Pancreas (tissue), 10 donors: ENCODE measurements around the gene EIF3J. TPM values are rescaled to one million over a fixed set of nuclear protein-coding genes. Genes with fewer than 3 reads are reported as not detected.

ENCODE experiments used
- ATAC-seq, 4 donors: fragments of 200-7000 bp; cut with Tn5 transposase; one replicate each; pipeline versions ENCODE4 v1.8.0 to v1.9.1; 2020; ENCODE audit warnings: mild to moderate bottlenecking in 4 of 4, moderate library complexity in 4 of 4
- DNase-seq, 6 donors: peaks; one replicate each; pipeline ENCODE4 v3.0.0-alpha.2; 2020
- FAIRE-seq: peaks from 2 replicates; lab custom pipeline; 2012; peaks lifted over from hg19 to GRCh38; lab: Jason Lieb, UNC
- H3K27ac ChIP-seq, 4 donors: fragments of 200-600 bp; sonication (generic); 1 replicate in 3 of 4; 2 replicates in 1 of 4; pipeline versions ENCODE4 v1.5.0 to v1.8.0; 2020
- H3K27me3 ChIP-seq, 4 donors: fragments of 200-600 bp; one replicate each; pipeline ENCODE4 v1.8.0; 2021
- H3K36me3 ChIP-seq, 3 donors: fragments of 200-600 bp; sonication (generic) in 1 of 3; one replicate each; pipeline versions ENCODE4 v1.5.0 to v1.8.0; 2020 to 2021
- H3K4me1 ChIP-seq, 3 donors: fragments of 200-600 bp; one replicate each; pipeline ENCODE4 v1.8.0; 2021
- H3K4me3 ChIP-seq, 4 donors: fragments of 200-600 bp; sonication (generic) in 2 of 4; one replicate each; pipeline versions ENCODE4 v1.5.0 to v1.8.0; 2020 to 2021
- H3K9me3 ChIP-seq, 4 donors: fragments of 200-600 bp; one replicate each; pipeline ENCODE4 v1.8.0; 2021
- CTCF ChIP-seq, 4 donors: fragments of 200-600 bp; sonication (generic) in 3 of 4; IDR thresholded peaks; one replicate each; pipeline versions ENCODE4 v1.5.0 to v1.8.0; 2021; ENCODE audit warnings: antibody characterized with exemption in 4 of 4
- WGBS, 2 donors: extraction: QIAGEN DNeasy Blood & Tissue Kit; methylation state at CpG; one replicate each; pipeline ENCODE4 v1.1.7; 2013; 5-methylcytosine and 5-hydroxymethylcytosine counted together
- intact Hi-C, 3 donors: fragments of 100-400 bp; cut with DNase I; formaldehyde crosslinking; loops; one replicate each; pipeline versions ENCODE4 v1.11.1 to v1.14.2; 2022
- polyA plus RNA-seq, 2 donors: library from polyadenylated mRNA; stranded (reverse); fragments of 200-250 nt; gene quantifications; one replicate each; pipeline ENCODE4 v1.2.3, GENCODE V29; 2013
- total RNA-seq, 6 donors: library from RNA; stranded (reverse); fragmentation: NEBNext Ultra II Directional in 4 of 6; extraction: Animal tissue kit (Norgen Biotek cat#: 25700) in 4 of 6; gene quantifications; one replicate each; pipeline versions ENCODE4 v1.2.1 to v1.2.4, GENCODE V29; 2021 to 2023
- donor health status: healthy with polysubstance abuse.
- donor health status: DM: no; HTN: no; CAD: no; lungs with moderate emphysema.
- donor health status: DM: no; HTN: no; CAD: no.
- donor health status: control.
- donor health status: control.
- donor health status: Bipolar disorder and iron deficiency.
- donor health status: DM: yes; HTN: yes; CAD: no.
- donor health status: DM: no; HTN: no; CAD: no.
- donor health status: DM: no; HTN: no; CAD: no.
- donor health status: DM: yes; HTN: yes; CAD: no.

EIF3J gene
- total and polyA plus RNA-seq, 8 donors, result 21.0 to 88.2 (median 51.3) TPM

GRCh38 chr15:44566155-44566540, 29.2 kb downstream of the EIF3J start:
- no peak overlapping the region for H3K4me3 ChIP-seq
- no peak for TF ChIP-seq CTCF (IDR thresholded peaks at IDR 0.05)
- ATAC-seq, result no peak
- FAIRE-seq, result no peak
- 96% methylated on average over 4 of the region's 4 CpGs for WGBS, 2 donors
- H3K9me3 ChIP-seq, result no peaks in the 10 kb centered on the region
- no peaks in the 10 kb centered on the region for H3K27me3 ChIP-seq
- intact Hi-C loops, result no loop called here
- H3K4me1 ChIP-seq, result no peaks in the 10 kb centered on the region
- no peak overlapping the region for H3K27ac ChIP-seq
- peaks cover 15 to 74% (median 49%) of the 10 kb centered on the region in 3 donors for H3K36me3 ChIP-seq
- DNase-seq, result no peak

- no peaks in the 10 kb centered on the region for H3K4me1 ChIP-seq
- WGBS, 2 donors, result 89 to 93% methylated on average over 3 of the region's 3 CpGs
- no peak for DNase-seq
- no peak for TF ChIP-seq CTCF (IDR thresholded peaks at IDR 0.05)
- H3K4me3 ChIP-seq, result no peak overlapping the region
- intact Hi-C loops, result no loop called here
- H3K9me3 ChIP-seq, result no peaks in the 10 kb centered on the region
- peaks cover 15 to 63% (median 40%) of the 10 kb centered on the region in 3 donors for H3K36me3 ChIP-seq
- no peaks in the 10 kb centered on the region for H3K27me3 ChIP-seq
- H3K27ac ChIP-seq, result no peak overlapping the region
- FAIRE-seq, result no peak
- ATAC-seq, result no peak
Observed at GRCh38 chr15:44568338-44568737, 31.4 kb downstream of the EIF3J start.

GRCh38 chr15:44569316-44569715, 32.4 kb downstream of the EIF3J start:
- intact Hi-C loops, result no loop called here
- no peak for DNase-seq
- Histone ChIP-seq H3K36me3 (peaks cover 15 to 54% (median 31%) of the 10 kb centered on the region in 3 donors), H3K27me3 (no peaks in the 10 kb centered on the region), H3K4me1 (no peaks in the 10 kb centered on the region), H3K4me3 (no peak overlapping the region), H3K27ac (no peak overlapping the region), H3K9me3 (no peaks in the 10 kb centered on the region)
- no peak for TF ChIP-seq CTCF (IDR thresholded peaks at IDR 0.05)
- ATAC-seq, result no peak
- no peak for FAIRE-seq
- 95 to 96% methylated on average over 4 of the region's 4 CpGs for WGBS, 2 donors

GRCh38 chr15:44570361-44570760, 33.4 kb downstream of the EIF3J start:
- no peaks in the 10 kb centered on the region for H3K27me3 ChIP-seq
- intact Hi-C loops, result no loop called here
- TF ChIP-seq CTCF (IDR thresholded peaks at IDR 0.05), result no peak
- no peaks in the 10 kb centered on the region for H3K9me3 ChIP-seq
- ATAC-seq, result peak in 1 of 4 donors; percentile 24
- H3K4me3 ChIP-seq, result no peak overlapping the region
- H3K4me1 ChIP-seq, result no peaks in the 10 kb centered on the region
- H3K27ac ChIP-seq, result no peak overlapping the region
- no peak for FAIRE-seq
- WGBS, 2 donors, result 88 to 91% methylated on average over 4 of the region's 4 CpGs
- peaks cover 9 to 43% (median 23%) of the 10 kb centered on the region in 3 donors for H3K36me3 ChIP-seq
- no peak for DNase-seq

GRCh38 chr15:44573386-44573785, 36.4 kb downstream of the EIF3J start:
- 71 to 82% methylated on average over 6 of the region's 6 CpGs for WGBS, 2 donors
- intact Hi-C loops, result no loop called here
- ATAC-seq (peak in 1 of 4 donors; percentile 20), DNase-seq (no peak), FAIRE-seq (no peak)
- no peaks in the 10 kb centered on the region for H3K27me3 ChIP-seq
- no peaks in the 10 kb centered on the region for H3K9me3 ChIP-seq
- H3K27ac ChIP-seq, result no peak overlapping the region
- peaks cover 5 to 19% (median 7%) of the 10 kb centered on the region in 3 donors for H3K36me3 ChIP-seq
- no peak for TF ChIP-seq CTCF (IDR thresholded peaks at IDR 0.05)
- no peak overlapping the region for H3K4me3 ChIP-seq
- no peaks in the 10 kb centered on the region for H3K4me1 ChIP-seq
